Cerebellar nuclear complex (tissue), 1 donor: ENCODE measurements around the gene ARAP1.

Experiments used
- DNase-seq, 2 experiments: peaks; one replicate each; lab custom pipeline; 2025; lab: John Stamatoyannopoulos, UW

ARAP1 gene

GRCh38 chr11:72657411-72658100, 94.7 kb downstream of the ARAP1 start:
- DNase-seq = no peak

- DNase-seq = no peak
Observed at GRCh38 chr11:72655896-72656464, 96.2 kb downstream of the ARAP1 start.

GRCh38 chr11:72655014-72655413, 97.2 kb downstream of the ARAP1 start:
- DNase-seq = no peak

- no peak for DNase-seq
Observed at GRCh38 chr11:72653649-72654048, 98.6 kb downstream of the ARAP1 start.

GRCh38 chr11:72652873-72653630, 99.2 kb downstream of the ARAP1 start:
- no peak for DNase-seq

- DNase-seq = no peak
Observed at GRCh38 chr11:72652133-72652532, 100.1 kb downstream of the ARAP1 start.

- DNase-seq = no peak
Observed at GRCh38 chr11:72649215-72649976, 102.8 kb downstream of the ARAP1 start.

- DNase-seq = no peak
Observed at GRCh38 chr11:72648384-72649136, 103.6 kb downstream of the ARAP1 start.

- DNase-seq = no peak
Observed at GRCh38 chr11:72647882-72648281, 104.3 kb downstream of the ARAP1 start.

GRCh38 chr11:72646472-72646871, 105.7 kb downstream of the ARAP1 start:
- DNase-seq = no peak

GRCh38 chr11:72646024-72646423, 106.2 kb downstream of the ARAP1 start:
- no peak for DNase-seq

- DNase-seq = no peak
Observed at GRCh38 chr11:72643547-72643946, 108.7 kb downstream of the ARAP1 start.

GRCh38 chr11:72642884-72643522, 109.2 kb downstream of the ARAP1 start:
- no peak for DNase-seq

GRCh38 chr11:72642043-72642883, 109.9 kb downstream of the ARAP1 start:
- DNase-seq = no peak

- no peak for DNase-seq
Observed at GRCh38 chr11:72641522-72642042, 110.6 kb downstream of the ARAP1 start.

GRCh38 chr11:72639502-72640375, 112.5 kb downstream of the ARAP1 start:
- no peak for DNase-seq

GRCh38 chr11:72637926-72638325, 114.3 kb downstream of the ARAP1 start:
- no peak for DNase-seq

GRCh38 chr11:72637198-72637597, 115.0 kb downstream of the ARAP1 start:
- no peak for DNase-seq

GRCh38 chr11:72636376-72636775, 115.8 kb downstream of the ARAP1 start:
- DNase-seq = no peak
